GM21529 (cell line): Measurements from ENCODE around the gene TMEM240.

ENCODE experiments used
- ATAC-seq: cut with Tn5 transposase; IDR thresholded peaks from one replicate; pipeline ENCODE4 v1.9.1; 2021; ENCODE audit not compliant: unreplicated experiment

The TMEM240 gene

DNA sequence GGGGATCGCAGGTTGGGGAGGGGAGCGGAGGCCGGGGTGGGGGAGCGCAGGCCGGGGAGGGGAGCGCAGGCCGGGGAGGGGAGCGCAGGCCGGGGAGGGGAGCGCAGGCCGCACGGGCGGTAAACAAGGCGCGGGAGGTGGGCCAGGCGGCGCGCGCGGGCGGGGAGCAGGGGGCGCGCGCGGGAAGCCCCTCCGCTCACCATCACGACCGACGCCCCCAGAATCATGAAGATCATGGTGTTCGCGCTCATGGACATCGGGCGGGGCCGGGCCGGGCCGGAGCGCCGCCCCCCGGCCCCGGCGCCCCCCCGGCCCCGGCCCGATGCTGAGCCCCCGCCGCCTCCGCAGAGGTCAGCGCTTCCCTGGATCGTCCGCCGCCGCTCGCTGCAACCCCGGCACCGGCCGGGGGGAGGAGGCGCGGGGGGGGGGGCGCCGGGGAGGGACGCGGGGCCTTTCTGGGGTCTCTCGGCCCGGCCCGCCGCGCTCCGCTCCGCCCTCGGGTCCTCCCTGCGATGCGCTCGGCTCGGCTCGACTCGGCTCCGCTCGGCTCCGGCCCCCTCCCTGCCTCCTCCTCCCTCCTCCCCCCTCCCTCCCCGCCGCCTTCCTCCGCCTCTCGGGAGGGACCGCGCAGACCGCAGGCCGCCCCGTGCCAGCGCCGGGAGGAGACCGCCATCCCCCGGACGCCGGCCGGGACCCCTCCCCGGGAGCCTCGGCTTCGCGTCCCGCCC lies at the start of gene TMEM240:
TSS of gene TMEM240 (minus strand) at position 535 of the 728 bp plus-strand sequence. CDS start at position 257, 278 bp downstream.
- no peak for ATAC-seq

DNA sequence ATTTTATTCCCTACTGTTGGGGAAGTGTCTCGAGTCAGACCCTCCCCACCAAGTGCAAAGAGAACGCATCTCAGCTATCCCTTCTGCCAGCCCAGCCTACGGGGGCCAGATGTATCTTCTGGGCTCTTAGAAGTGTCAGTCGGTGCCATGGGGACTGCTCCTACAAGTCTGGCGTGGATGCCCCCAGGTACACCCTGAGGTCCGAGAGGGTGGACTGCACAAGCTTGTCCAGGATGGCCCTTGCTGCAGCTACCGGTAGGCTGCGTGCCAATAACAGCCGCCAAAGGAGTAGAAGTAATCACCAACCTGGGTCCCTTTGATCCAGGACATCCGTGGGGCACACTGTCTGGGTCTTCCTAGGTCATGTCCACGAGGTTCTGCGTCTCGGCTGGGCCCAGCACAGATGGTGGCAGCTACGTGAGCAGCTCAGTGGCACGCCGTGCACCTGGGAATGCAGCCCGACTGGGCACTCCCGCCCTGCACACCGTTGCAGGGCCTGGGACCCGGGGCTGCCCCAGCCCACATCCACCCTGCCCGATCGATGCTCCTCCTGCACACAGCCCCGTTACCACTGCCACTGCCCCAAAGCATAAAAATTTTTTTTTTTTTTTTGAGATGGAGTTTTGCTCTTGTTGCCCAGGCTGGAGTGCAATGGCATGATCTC lies 43.1 kb upstream of the TMEM240 start:
- ATAC-seq: no peak

GRCh38 chr1:1582585-1583346 lies 42.3 kb upstream of the TMEM240 start:
- no peak for ATAC-seq

DNA sequence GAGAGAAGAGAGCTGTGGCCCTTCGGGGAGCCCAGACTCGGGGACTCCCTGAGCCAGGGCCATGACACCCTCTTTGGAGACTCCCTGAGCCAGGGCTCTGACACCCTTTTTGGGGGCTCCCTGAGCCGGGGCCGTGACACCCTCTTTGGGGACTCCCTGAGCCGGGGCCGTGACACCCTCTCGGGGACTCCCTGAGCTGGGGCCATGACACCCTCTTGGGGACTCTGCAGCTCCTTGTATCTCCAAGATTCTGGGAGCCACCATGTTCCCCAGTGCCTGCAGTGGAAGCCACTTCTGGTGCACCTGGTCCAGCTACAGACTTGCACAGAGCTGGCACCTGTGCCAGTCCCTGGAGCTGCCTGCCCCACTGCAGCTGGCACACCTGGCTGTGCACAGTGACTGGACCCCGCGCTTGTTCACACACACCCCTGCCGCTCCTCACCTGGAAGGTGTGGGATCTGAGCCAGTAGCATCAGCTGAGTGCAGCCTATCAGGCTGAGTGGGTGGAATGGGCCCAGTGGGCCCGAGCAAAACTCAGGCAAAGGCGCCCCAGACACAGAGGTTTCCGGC lies 38.0 kb upstream of the TMEM240 start:
- ATAC-seq: no peak

DNA sequence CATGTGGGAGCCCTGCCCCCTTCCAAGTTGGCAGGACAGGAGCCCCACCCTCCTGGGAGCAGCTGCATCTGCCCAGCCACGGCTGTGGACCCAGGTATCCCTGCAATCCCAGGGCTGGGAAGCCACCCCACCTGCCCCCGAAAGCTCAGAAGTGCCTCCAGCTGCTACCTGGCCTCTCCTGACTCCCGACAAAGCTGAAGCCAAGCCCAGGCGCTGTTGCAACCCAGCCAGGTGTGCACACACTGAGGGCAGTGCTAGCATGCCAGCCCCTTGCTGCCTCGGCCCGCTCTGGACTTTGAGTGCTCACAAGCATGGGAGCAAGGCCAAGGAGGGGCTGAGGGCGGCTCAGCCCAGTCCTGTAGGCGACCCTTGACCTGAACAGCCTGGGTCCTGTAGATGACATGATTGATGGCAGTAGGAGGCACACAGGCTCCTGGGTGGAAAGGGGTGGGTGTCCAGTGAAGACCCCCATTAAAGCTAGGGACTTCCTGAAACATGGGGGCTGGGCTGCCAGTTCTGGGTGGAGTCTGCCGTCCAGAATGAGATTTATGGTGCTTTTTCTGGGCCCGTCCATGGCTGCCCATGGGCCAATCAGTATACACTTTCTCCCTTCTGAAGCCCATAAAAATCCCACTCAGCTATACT lies 37.1 kb upstream of the TMEM240 start:
- no peak for ATAC-seq

DNA sequence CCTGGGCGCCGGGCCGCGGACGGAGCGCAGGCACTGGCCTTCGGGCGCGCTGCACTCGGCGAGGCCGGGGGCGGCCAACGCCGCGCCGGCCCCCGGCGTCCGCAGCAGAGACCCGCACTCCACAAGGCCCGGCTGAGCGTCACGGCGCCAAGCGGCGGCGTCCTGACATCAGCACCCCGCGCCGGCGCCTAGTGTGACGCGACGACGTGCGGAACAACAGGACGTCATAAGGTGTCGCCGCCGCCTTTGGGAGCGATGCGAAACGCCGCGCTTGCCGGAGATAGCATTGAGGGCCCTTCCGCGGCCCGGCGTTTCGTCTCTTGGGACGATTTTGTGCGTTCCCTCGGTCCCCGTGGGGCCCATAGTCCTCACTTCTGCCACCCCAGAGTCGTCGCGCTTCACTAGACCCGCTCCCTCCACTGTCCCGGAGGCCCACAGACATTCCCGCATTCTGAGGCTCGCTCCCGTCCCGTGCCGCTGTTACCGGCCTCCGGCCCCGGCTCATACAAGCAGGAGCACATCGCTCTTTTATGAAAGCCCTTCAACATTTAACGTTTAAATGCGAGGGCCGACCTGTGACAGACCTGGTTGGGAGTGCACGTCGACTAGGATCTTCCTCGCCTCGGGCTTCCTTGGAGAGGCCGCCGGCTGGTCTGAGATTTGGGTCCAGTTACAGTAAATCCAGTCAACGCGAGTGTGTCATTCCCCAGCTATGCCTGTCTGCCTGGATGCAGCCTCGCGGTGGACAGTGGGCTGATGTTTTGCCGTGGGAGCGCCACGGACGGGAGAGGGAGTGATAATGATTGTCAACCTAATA lies 34.5 kb upstream of the TMEM240 start, which contains the start of gene SSU72:
TSS of gene SSU72 (minus strand) at position 143 of the 817 bp plus-strand sequence. CDS start 306 bp downstream, outside the sequence.
- ATAC-seq: peak; percentile 74

DNA sequence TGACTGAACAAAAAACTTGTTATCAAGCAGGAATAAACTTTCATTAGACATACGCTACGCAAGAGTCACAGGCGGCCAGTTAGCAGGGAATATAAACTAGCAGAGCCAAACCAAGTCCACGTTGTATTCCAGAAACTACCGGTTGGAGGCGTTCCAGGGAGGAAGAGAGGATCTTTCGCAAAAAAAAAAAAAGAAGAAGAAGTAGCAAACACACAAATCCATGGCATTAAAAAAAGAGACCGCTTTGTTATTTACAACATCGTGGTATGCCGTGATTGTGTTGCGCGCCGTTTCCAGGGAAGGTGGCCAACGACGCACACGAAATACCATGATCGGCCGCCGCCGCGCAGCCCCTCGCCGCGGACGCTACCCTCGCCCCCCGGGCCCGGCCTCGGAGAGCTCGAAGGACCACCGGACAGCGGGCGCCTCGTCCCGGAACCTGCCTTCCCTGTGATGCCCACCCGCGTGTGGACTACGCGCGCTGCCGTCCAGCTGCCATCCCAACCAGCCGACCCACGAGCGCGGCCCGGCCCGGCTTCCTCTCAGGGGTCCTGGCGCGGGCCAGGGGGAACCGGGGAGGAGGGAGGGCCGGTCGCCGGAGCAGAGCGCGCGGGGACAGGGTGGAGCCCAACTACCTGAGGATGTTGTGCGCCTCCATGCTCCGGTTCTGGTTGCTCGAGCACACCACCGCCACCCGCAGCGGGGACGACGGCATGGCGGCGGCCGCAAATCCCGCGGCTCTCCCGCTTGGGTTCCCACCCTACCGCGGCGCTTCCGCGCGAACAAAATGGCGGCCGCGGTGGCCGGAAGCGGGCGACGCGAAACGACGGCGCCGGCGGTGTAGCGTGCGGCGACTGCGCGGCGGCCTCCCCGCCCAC lies 33.7 kb upstream of the TMEM240 start:
- peak; percentile 56 for ATAC-seq

- ATAC-seq: no peak
These were observed 28.9 kb upstream of the TMEM240 start for GRCh38 chr1:1569341-1569740.

- ATAC-seq: no peak
These were observed 27.5 kb upstream of the TMEM240 start for GRCh38 chr1:1567891-1568291.

DNA sequence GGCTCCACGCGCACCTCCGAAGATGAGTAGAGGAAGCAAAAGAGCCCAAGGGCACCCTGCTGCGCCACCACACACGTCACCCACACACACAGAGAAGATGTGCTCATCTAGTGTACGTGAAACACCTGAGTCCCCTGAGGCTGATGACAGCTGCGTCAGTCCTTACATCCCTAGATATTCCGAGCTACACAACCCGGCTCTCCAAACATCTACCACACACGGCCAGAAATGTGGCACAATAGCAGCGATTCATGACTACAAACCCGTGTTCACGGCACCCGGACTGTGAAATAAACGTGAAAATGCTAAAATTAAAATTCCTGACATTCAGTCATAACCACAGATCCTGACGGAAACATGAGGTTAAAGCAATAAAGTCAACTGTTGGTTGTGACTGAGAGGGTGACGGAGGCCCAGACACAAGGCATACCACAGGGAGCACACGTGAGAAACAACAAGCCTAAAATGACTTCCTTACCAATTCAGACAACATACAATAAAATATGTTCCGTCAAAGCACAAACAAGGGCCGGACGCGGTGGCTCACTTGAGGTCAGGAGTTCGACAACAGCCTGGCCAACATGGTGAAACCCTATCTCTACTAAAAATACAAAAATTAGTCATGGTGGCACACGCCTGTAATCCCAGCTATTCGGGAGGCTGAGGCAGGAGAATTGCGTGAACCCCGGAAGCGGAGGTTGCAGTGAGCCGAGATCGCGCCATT lies 26.9 kb upstream of the TMEM240 start:
- no peak for ATAC-seq

DNA sequence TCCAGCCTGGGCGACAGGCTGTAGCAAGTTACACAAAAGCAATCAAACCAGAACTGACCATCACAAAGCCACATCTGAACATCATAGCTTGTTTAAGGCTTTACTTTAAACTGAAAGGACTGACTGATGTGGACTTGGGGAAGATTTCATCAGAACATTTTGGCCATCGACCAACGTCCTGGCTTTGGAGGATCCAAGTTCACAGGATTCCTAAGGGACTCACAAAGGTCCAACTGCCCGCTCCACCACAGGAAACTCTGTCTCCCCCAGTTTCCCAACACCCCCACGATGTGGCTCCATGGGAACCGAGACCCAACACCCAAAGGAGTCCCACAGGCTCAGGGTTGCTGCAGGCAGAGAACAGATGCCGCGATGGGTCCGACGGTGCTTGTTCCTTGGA lies 24.9 kb upstream of the TMEM240 start:
- ATAC-seq: no peak

GRCh38 chr1:1564268-1564667 lies 23.8 kb upstream of the TMEM240 start:
- no peak for ATAC-seq

DNA sequence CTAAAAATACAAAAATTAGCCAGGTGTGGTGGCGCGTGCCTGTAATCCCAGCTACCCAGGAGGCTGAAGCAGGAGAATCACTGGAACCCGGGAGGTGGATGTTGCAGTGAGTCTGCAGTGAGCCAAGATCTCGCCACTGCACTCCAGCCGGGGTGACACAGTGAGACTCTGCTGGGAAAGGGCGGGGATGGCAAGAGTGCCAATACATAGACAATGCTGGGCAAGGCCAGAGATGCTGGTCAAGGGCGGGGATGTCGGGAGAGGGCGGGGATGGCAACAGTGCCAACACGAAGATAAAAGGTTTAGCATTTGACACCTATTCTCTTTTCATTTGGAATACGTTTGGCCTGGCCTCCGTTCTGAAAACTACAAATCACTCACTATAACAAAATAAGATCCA lies 23.3 kb upstream of the TMEM240 start:
- ATAC-seq: no peak

DNA sequence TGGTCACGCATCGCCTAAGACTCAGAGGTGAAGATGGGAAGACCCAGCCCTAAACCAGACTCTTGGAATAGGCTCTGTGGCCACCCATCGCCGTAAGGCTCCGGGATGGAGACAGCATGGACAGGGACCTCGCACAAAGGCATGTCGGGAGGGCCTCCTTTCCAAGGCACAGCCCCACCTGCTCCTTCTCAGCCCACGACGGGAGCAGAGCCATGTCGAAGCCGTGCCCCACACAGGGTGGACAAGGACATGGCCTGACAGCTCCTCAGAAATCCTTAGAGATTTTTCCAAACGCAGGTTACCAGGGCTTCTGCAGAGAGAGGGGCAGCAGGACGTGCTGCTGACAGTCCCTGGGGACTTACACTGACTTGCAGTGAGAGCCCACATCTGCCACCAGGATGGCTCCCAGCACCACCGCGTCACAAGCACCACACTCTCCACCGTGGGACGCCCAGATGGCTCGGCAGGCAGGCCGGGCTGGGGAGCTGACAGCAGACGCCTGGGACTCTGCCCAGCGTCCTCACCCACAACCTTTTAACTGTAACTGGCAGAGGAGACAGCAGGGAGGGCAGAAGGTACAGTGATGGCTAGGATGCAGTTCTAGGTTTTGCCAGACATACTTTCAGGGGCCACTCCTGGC lies 22.3 kb upstream of the TMEM240 start:
- no peak for ATAC-seq

DNA sequence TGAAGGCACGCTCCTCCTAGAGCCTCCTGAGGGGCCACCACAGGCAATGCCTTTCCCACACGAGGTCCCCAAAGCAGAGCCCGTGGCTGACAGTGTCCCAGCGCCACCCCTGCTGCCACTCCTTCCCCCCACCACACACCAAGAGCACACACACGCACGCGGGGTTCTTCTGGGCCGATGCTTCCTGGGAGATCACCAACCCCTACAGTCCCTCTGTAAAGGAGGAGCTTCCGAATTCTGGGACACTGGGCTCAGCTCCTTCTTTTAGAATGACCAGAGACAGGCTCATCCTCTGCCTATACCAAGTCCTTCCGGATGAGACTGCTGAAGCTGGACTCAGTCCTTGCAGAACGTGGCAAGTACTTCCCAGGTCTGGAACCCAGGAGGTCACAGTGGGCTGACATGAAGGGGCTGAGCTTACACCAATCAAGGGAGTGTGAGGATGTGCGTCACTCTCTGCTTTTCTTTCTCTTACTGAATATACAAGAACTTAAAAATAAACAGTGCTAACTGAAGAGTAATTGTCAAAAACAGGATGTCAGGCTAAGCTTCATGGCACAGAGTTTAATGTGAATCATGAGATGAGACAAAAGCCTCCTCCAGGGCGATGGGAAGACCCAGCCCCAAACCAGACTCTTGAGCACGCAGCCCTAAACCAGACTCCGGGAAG lies 21.5 kb upstream of the TMEM240 start:
- no peak for ATAC-seq

DNA sequence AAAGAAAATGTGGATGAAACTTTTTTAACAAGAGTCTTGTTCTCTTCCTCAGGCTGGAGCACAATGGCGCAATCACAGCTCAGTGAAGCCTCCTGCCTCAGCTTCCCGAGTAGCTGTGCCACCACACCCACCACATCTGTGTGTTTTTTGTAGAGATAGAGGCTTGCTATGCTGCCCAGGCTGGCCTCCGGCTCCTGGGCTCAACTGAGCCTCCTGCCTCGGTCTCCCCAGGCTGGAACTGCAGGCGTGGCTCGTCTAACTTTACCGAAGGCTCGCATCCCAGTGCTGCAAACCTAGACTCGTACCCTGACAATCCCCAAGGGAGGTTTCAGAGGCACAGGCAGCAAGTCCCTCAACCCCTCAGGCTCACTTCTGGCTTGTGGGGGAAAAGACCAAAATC lies 19.8 kb upstream of the TMEM240 start:
- ATAC-seq: no peak

- ATAC-seq: no peak
These were observed 18.6 kb upstream of the TMEM240 start for GRCh38 chr1:1559066-1559465.
